ENCODE results near the gene ZNF260. TPM values are rescaled to one million over a fixed set of nuclear protein-coding genes. Genes with fewer than 3 reads are reported as not detected.
A peak's percentile ranks its signal among the peaks of the same experiment; 100 is the strongest.

ZNF260 gene
- total and polyA plus RNA-seq, 2 of the 4 experiments (the other 2 are of a cell fraction) = 4.0 to 11.3 TPM

DNA sequence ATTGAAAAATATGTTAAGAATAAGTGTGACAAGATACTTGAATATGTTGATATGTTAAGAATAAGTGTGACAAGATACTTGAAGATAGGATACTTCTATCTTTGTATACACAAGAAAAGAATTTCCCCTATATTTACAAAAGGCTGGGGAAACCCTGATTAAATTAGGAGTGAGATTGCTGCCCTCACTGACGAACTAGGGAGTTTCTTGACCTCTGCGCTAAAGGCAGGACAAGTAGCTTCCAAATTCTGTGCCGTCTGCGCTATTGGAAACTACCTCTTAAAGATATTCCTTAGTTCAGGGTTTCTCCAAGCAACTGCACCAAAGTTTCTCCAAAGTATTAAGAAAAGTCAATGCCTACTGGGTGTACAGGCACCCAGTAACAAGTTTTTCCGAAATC, 730 bp downstream of the ZNF260 start:
- H3K27ac ChIP-seq (ENCODE audit: insufficient read depth, low read length) = no peak overlapping the region

More for the DNA sequence above, 730 bp downstream of the ZNF260 start:
- no peak for ATAC-seq (ENCODE audit: low read depth)
- dilution Hi-C loops (cut with HindIII; ENCODE audit: low sequenced_read_pairs, unreplicated experiment) (no loop called here), intact Hi-C loops (cut with micrococcal nuclease) (no loop called here), in situ Hi-C loops (cut with MboI; ENCODE audit: low sequenced_read_pairs) (no loop called here)
- TF ChIP-seq MXI1 (IDR thresholded peaks at IDR 0.05; ENCODE audit: borderline replicate concordance, low read depth, low read length) = no peak
- no peak for TF ChIP-seq BHLHE40 (IDR thresholded peaks at IDR 0.05; ENCODE audit: low read depth, low read length)
- TF ChIP-seq CEBPB (IDR thresholded peaks at IDR 0.05; ENCODE audit: low read depth, low read length) = no peak
- no peak for TF ChIP-seq RCOR1 (IDR thresholded peaks at IDR 0.05; ENCODE audit: insufficient replicate concordance, low read length)
- TF ChIP-seq MAZ (IDR thresholded peaks at IDR 0.05; ENCODE audit: borderline replicate concordance, low read depth, low read length) = no peak
- TF ChIP-seq MAFK (IDR thresholded peaks at IDR 0.05; ENCODE audit: low read depth, low read length) = no peak
- TF ChIP-seq SMC3 (IDR thresholded peaks at IDR 0.05; ENCODE audit: low read depth, low read length) = no peak
- TF ChIP-seq POLR2A (IDR thresholded peaks at IDR 0.05; ENCODE audit: low read depth, low read length) = no peak
- TF ChIP-seq RAD21 (IDR thresholded peaks at IDR 0.05; ENCODE audit: low read length) = no peak
- TF ChIP-seq, protein P1, sequence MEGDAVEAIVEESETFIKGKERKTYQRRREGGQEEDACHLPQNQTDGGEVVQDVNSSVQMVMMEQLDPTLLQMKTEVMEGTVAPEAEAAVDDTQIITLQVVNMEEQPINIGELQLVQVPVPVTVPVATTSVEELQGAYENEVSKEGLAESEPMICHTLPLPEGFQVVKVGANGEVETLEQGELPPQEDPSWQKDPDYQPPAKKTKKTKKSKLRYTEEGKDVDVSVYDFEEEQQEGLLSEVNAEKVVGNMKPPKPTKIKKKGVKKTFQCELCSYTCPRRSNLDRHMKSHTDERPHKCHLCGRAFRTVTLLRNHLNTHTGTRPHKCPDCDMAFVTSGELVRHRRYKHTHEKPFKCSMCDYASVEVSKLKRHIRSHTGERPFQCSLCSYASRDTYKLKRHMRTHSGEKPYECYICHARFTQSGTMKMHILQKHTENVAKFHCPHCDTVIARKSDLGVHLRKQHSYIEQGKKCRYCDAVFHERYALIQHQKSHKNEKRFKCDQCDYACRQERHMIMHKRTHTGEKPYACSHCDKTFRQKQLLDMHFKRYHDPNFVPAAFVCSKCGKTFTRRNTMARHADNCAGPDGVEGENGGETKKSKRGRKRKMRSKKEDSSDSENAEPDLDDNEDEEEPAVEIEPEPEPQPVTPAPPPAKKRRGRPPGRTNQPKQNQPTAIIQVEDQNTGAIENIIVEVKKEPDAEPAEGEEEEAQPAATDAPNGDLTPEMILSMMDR (conservative IDR thresholded peaks at IDR 0.05; ENCODE audit: low read depth, low read length) = no peak
- WGBS, 2 experiments (ENCODE audit: extremely low coverage in 2 of 2, insufficient read length in 1 of 2) = no CpG with 5 or more reads among the region's 5 CpGs
- Histone ChIP-seq H2BK5ac (ENCODE audit: low read depth, low read length, poor library complexity, severe bottlenecking) (no peak overlapping the region), H4K20me1 (ENCODE audit: insufficient read depth, low read length) (no peaks in the 10 kb centered on the region), H2BK15ac (ENCODE audit: low read depth, low read length) (no peak overlapping the region), H3K4me3 (ENCODE audit: insufficient read depth, low read depth, low read length) (peak overlapping the region; percentile 82), H3K36me3 (ENCODE audit: control insufficient read depth, insufficient read depth, low read length) (peaks cover 16% of the 10 kb centered on the region), H3K79me1 (ENCODE audit: low read depth in 1 of 2, low read length in 2 of 2) (peaks cover 25 to 29% of the 10 kb centered on the region in 2 experiments), H3K18ac (ENCODE audit: low read depth, low read length) (no peak overlapping the region), H2BK20ac (ENCODE audit: low read depth, low read length) (no peak overlapping the region), H3K56ac (ENCODE audit: extremely low read depth, insufficient read depth, low read length) (peak overlapping the region; percentile 47; the same call in 1 of the 2 replicates), H3K23ac (ENCODE audit: low read depth, low read length) (peak overlapping the region; percentile 53; the same call in 1 of the 2 replicates), H3K9me1 (ENCODE audit: insufficient read depth, low read length) (peaks cover 4% of the 10 kb centered on the region; the same call in 1 of the 2 replicates), H4K5ac (ENCODE audit: low read depth, low read length) (no peak overlapping the region), H2AFZ (replicated peaks; ENCODE audit: low read length, poor library complexity) (no peak overlapping the region), H4K8ac (ENCODE audit: low read depth in 2 of 2, low read length in 2 of 2) (peak overlapping the region in 1 of 2 experiments; percentile 94; a peak in 3 of 4 replicates), H2AK9ac (replicated peaks; ENCODE audit: low read depth, low read length, poor library complexity) (no peak overlapping the region), H3K14ac (replicated peaks; ENCODE audit: low read depth, low read length) (peak overlapping the region; percentile 48; the same call in 1 of the 2 replicates), H2BK120ac (ENCODE audit: low read depth, low read length) (no peak overlapping the region), H4K91ac (ENCODE audit: insufficient read depth, low read depth, low read length) (no peak overlapping the region), H3K9me3 (ENCODE audit: control insufficient read depth, insufficient read depth, low read length) (peaks cover 22% of the 10 kb centered on the region), H3K4me1 (ENCODE audit: control insufficient read depth, insufficient read depth, low read length) (0 out of 2 replicates have a peak, but pooled peaks cover 1% of the 10 kb centered on the region), H3K4me2 (ENCODE audit: low read depth, low read length) (peak overlapping the region; percentile 88), H3K9ac (ENCODE audit: low read depth, low read length) (peak overlapping the region; percentile 95), H3K4ac (ENCODE audit: low read depth, low read length) (no peak overlapping the region), H3K27me3 (ENCODE audit: control insufficient read depth, insufficient read depth, low read length) (no peaks in the 10 kb centered on the region), H2AK5ac (ENCODE audit: low read depth, low read length) (no peak overlapping the region)
- no peak for DNase-seq
- no TSS peak for BruUV-seq (replicated peaks)
- ChIA-PET POLR2A (ENCODE audit: unreplicated experiment) (no interaction called here), CTCF (no interaction called here)
